HG03108 (cell line): ENCODE results near the gene PSG5.
"Not testable (repeated sequence)": the region's sequence is repeated elsewhere in the genome, so short reads cannot be mapped to it uniquely, and the experiment has no call there.

Experiments
- ATAC-seq: cut with Tn5 transposase; IDR thresholded peaks from one replicate; pipeline ENCODE4 v1.9.1; 2021; ENCODE audit warnings: moderate library complexity; ENCODE audit not compliant: unreplicated experiment

The PSG5 gene

GRCh38 chr19:43186311-43186935 lies at the start of gene PSG5:
Gene PSG5 (minus strand): TSS chr19:43186536. CDS start chr19:43186405, 131 bp downstream.
- not testable (repeated sequence) for ATAC-seq

- not testable (repeated sequence) for ATAC-seq
These were observed 49.4 kb upstream of the PSG5 start for GRCh38 chr19:43235686-43236085.

GRCh38 chr19:43229315-43229714 lies 43.0 kb upstream of the PSG5 start:
- no peak for ATAC-seq

GRCh38 chr19:43228730-43229129 lies 42.4 kb upstream of the PSG5 start:
- ATAC-seq, result not testable (repeated sequence)

GRCh38 chr19:43226986-43227385 lies 40.6 kb upstream of the PSG5 start:
- not testable (repeated sequence) for ATAC-seq

- ATAC-seq, result no peak
These were observed 38.5 kb upstream of the PSG5 start for GRCh38 chr19:43224855-43225253.

GRCh38 chr19:43224201-43224854 lies 38.0 kb upstream of the PSG5 start:
- not testable (repeated sequence) for ATAC-seq

- not testable (repeated sequence) for ATAC-seq
These were observed 35.6 kb upstream of the PSG5 start for GRCh38 chr19:43221891-43222290.

- ATAC-seq, result not testable (repeated sequence)
These were observed 32.8 kb upstream of the PSG5 start for GRCh38 chr19:43219136-43219535.

GRCh38 chr19:43215881-43216280 lies 29.5 kb upstream of the PSG5 start:
- ATAC-seq, result not testable (repeated sequence)

- ATAC-seq, result no peak
These were observed 21.7 kb upstream of the PSG5 start for GRCh38 chr19:43207991-43208390.

- not testable (repeated sequence) for ATAC-seq
These were observed 20.8 kb upstream of the PSG5 start for GRCh38 chr19:43207174-43207573.

GRCh38 chr19:43205471-43206105 lies 19.3 kb upstream of the PSG5 start, which contains the start of gene PSG4:
Gene PSG4 (minus strand): TSS chr19:43205638. CDS start chr19:43205536, 102 bp downstream.
- ATAC-seq, result not testable (repeated sequence)

GRCh38 chr19:43203611-43204010 lies 17.3 kb upstream of the PSG5 start:
- ATAC-seq, result not testable (repeated sequence)

- ATAC-seq, result not testable (repeated sequence)
These were observed 15.6 kb upstream of the PSG5 start for GRCh38 chr19:43201891-43202290.

- not testable (repeated sequence) for ATAC-seq
These were observed 15.0 kb upstream of the PSG5 start for GRCh38 chr19:43201337-43201801.

- not testable (repeated sequence) for ATAC-seq
These were observed 12.5 kb upstream of the PSG5 start for GRCh38 chr19:43198686-43199419.

GRCh38 chr19:43197666-43198397 lies 11.5 kb upstream of the PSG5 start:
- ATAC-seq, result not testable (repeated sequence)

- ATAC-seq, result not testable (repeated sequence)
These were observed 8.1 kb upstream of the PSG5 start for GRCh38 chr19:43194397-43194796.
